SU-DHL-6 (cell line): ENCODE results near the gene PDE6A.
A peak's percentile ranks its signal among the peaks of the same experiment; 100 is the strongest.

Source experiments
- H2AFZ ChIP-seq: fragments of 200-600 bp; sonication (generic); 2 replicates; pipeline ENCODE4 v1.6.1; 2014; ENCODE audit warnings: low read depth, mild to moderate bottlenecking, moderate library complexity, mixed read lengths, antibody characterized with exemption, low read length; ENCODE audit not compliant: severe bottlenecking
- H3F3A ChIP-seq: fragments of 200-600 bp; shearing (Covaris generic); 2 replicates; pipeline ENCODE4 v1.6.0; 2016; ENCODE audit warnings: antibody characterized with exemption, mild to moderate bottlenecking; ENCODE audit not compliant: insufficient read depth
- H3K27ac ChIP-seq: fragments of 200-600 bp; sonication (generic); 2 replicates; pipeline ENCODE4 v1.5.1; 2016; ENCODE audit warnings: low read depth, mild to moderate bottlenecking, low read length, moderate library complexity, mixed read lengths
- H3K27me3 ChIP-seq: fragments of 200-600 bp; sonication (generic), shearing (Covaris generic); 2 replicates; pipeline ENCODE4 v1.6.0; 2014; ENCODE audit warnings: mild to moderate bottlenecking, low read length
- H3K36me3 ChIP-seq: fragments of 200-600 bp; sonication (generic); 2 replicates; pipeline ENCODE4 v1.6.1; 2014; ENCODE audit warnings: mild to moderate bottlenecking, low read length, mixed read lengths
- H3K4me2 ChIP-seq: fragments of 300-600, 200-600 bp; shearing (Covaris generic), sonication (generic); 2 replicates; pipeline ENCODE4 v1.6.0; 2014; ENCODE audit warnings: low read length, low read depth, mild to moderate bottlenecking; ENCODE audit not compliant: poor library complexity, severe bottlenecking
- H3K4me3 ChIP-seq: fragments of 200-600 bp; sonication (generic); 2 replicates; pipeline ENCODE4 v1.5.1; 2014; ENCODE audit warnings: antibody characterized with exemption, low read length, mild to moderate bottlenecking, mixed read lengths; ENCODE audit not compliant: insufficient read depth, poor library complexity, severe bottlenecking
- H3K79me2 ChIP-seq: fragments of 200-600 bp; sonication (generic); 2 replicates; pipeline ENCODE4 v1.6.1; 2014; ENCODE audit warnings: mild to moderate bottlenecking, low read length, moderate library complexity; ENCODE audit not compliant: insufficient read depth
- H3K9ac ChIP-seq: fragments of 200-600 bp; sonication (generic); 2 replicates; pipeline ENCODE4 v1.7.0; 2014; ENCODE audit warnings: mild to moderate bottlenecking, low read length
- H3K9me2 ChIP-seq: fragments of 200-600 bp; sonication (generic); replicated peaks from 2 replicates; pipeline ENCODE4 v1.6.1; 2014; ENCODE audit warnings: low read length; ENCODE audit not compliant: insufficient read depth
- H3K9me3 ChIP-seq: fragments of 200-600 bp; sonication (generic); 2 replicates; pipeline ENCODE4 v1.6.1; 2014; ENCODE audit warnings: low read length, mixed read lengths; ENCODE audit not compliant: insufficient read depth
- H4K20me1 ChIP-seq: fragments of 200-600 bp; sonication (generic); 2 replicates; pipeline ENCODE4 v1.6.1; 2014; ENCODE audit warnings: low read depth, mild to moderate bottlenecking, antibody characterized with exemption, low read length, moderate library complexity, mixed read lengths
- CTCF ChIP-seq: fragments of 200-600 bp; sonication (generic); IDR thresholded peaks from one replicate; pipeline ENCODE4 v1.5.1; 2017; ENCODE audit warnings: antibody characterized with exemption, mild to moderate bottlenecking, low read length, moderate library complexity; ENCODE audit not compliant: insufficient read depth, poor library complexity, severe bottlenecking
- EZH2phosphoT487 ChIP-seq: fragments of 200-600 bp; sonication (generic), shearing (Covaris generic); conservative IDR thresholded peaks from 2 replicates; pipeline ENCODE4 v1.6.1; 2018; ENCODE audit warnings: mild to moderate bottlenecking, antibody characterized with exemption, low read length, moderate library complexity, mixed read lengths

Gene PDE6A

DNA sequence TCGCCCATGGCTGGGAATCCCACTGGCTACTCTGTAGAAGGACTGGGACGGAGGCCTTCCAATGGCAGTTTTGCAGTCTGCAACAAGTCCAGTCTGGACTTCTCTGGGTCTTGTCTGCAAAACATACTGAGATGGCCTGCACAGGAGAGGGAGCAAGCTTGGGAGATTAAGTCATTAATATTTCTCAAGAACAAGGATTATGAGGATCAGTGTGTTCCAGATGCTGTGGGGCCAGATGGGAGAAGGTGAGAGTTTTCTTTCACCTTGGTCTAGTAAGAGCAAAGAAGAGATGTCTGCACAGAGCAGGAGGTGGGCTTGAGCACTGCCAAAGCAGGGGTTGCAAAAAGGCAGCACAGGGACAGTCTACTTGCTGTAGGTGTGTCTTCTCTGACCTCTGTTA, at the start of gene PDE6A:
Gene PDE6A, minus strand, starts transcription at position 128 of the 400 bp plus-strand sequence. Its CDS starts 120 bp downstream, at position 8.
- Histone ChIP-seq H4K20me1 (no peaks in the 10 kb centered on the region), H3K4me3 (no peak within 1 kb of the TSS), H2AFZ (no peak within 1 kb of the TSS), H3K79me2 (no peaks in the 10 kb centered on the region), H3K27me3 (no peaks in the 10 kb centered on the region), H3K9me2 (no peaks in the 10 kb centered on the region), H3K36me3 (no peaks in the 10 kb centered on the region), H3F3A (no peaks in the 10 kb centered on the region), H3K9me3 (no peaks in the 10 kb centered on the region), H3K9ac (no peak within 1 kb of the TSS), H3K4me2 (no peak within 1 kb of the TSS), H3K27ac (no peak within 1 kb of the TSS)
- TF ChIP-seq EZH2phosphoT487 (no peak), CTCF (no peak)

GRCh38 chr5:149993471-149993870, 48.9 kb upstream of the PDE6A start:
- Histone ChIP-seq H2AFZ (no peak overlapping the region), H4K20me1 (no peaks in the 10 kb centered on the region), H3K79me2 (no peaks in the 10 kb centered on the region), H3K9ac (no peak overlapping the region), H3K4me2 (no peak overlapping the region), H3K27me3 (no peaks in the 10 kb centered on the region), H3K9me3 (no peaks in the 10 kb centered on the region), H3F3A (no peaks in the 10 kb centered on the region; the same call in 1 of the 2 replicates), H3K27ac (no peak overlapping the region), H3K4me3 (no peak overlapping the region), H3K9me2 (no peaks in the 10 kb centered on the region), H3K36me3 (no peaks in the 10 kb centered on the region)
- TF ChIP-seq CTCF (no peak), EZH2phosphoT487 (no peak)

DNA sequence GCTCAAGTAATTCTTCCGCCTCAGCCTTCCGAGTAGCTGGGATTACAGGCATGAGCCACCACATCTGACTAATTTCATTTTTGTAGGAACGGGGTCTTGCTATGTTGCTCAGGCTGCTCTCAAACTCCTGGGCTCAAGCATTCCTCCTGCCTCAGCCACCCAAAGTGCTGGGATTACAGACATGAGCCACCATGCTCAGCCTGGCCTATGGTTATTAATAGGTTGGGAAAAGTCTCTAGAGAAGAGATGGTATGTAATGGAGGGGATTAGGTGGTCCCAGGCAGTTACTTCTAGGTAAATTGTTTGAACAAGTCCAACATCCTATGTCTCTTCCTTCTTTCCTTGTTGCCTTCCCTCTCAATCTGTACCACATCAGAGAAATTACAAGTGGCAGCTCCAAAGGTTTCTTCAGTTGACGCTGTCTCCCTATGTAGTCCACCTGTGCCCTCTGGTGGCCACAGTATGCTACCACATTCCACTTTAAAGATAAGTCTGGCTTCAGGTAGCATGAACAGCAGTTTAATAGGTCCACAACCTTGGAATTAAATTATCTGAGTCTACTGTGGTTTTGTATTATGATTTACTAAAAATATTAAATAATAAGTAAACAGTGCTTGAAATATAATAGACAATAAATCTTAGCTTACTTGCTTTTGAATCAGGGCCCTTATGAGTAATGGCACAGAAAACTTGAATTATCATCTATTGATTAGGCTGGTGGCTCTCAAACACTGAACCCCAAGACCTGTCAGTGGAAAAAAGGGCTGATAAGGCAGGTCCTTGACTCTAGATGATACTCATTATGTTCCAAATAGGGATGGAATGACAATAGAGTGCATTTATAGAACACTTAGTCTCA, 46.2 kb upstream of the PDE6A start:
- Histone ChIP-seq H3K27ac (no peak overlapping the region), H4K20me1 (no peaks in the 10 kb centered on the region), H3K4me3 (no peak overlapping the region), H3K9me2 (no peaks in the 10 kb centered on the region), H3K79me2 (no peaks in the 10 kb centered on the region), H3K9ac (no peak overlapping the region), H2AFZ (no peak overlapping the region), H3F3A (no peaks in the 10 kb centered on the region), H3K36me3 (no peaks in the 10 kb centered on the region), H3K4me2 (no peak overlapping the region), H3K27me3 (no peaks in the 10 kb centered on the region), H3K9me3 (no peaks in the 10 kb centered on the region)
- TF ChIP-seq EZH2phosphoT487 (no peak), CTCF (peak; percentile 86)
